GM15510 (cell line): ENCODE results near the gene SH3D19.

Source experiments
- POLR2A ChIP-seq: IDR thresholded peaks from 3 replicates; pipeline ENCODE4 v1.6.1; 2011; ENCODE audit warnings: borderline replicate concordance; ENCODE audit not compliant: insufficient read length; ENCODE audit errors: extremely low read depth

Gene SH3D19

DNA sequence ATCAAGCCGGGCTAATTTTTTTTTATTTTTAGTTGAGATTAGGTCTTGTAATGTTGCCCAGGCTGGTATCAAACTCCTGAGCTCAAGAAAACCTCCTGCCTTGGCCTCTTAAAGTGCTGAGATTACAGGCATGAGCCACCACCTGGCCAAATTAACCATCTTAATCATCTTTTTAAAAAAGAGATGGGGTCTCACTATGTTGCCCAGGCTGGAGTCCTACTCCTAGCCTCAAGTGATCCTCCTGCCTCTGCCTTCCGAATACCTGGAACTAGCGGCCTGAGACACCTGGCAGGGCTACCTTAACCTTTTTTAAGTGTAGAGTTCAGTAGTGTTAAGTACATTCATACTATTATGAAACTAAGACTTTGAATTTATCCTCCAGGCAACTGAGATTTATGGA lies 227.6 kb downstream of the SH3D19 start:
- no peak for TF ChIP-seq POLR2A

- TF ChIP-seq POLR2A, result no peak
These were observed 230.3 kb downstream of the SH3D19 start for GRCh38 chr4:151095142-151095541.

DNA sequence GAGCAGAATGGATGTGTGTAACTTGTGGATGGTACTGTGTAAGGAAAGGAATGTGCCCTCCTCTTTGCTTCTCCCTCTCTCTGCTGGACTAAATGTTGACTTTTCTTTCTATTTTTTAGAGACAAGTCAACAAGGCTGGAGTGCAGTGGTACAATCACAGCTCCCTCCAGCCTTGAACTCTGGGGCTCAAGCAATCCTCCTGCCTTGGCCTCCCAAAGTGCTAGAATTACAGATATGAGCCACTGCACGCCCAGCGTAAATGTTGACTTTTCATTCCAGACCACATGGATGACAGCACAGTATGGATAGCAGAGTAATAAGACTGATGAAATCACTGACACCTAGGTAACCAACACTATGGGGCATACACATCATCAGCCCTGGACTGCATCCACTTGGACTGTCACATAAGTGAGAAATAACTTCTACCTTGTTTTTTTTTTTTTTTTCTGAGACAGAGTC lies 231.1 kb downstream of the SH3D19 start:
- TF ChIP-seq POLR2A, result no peak

GRCh38 chr4:151093203-151093602 lies 232.2 kb downstream of the SH3D19 start:
- TF ChIP-seq POLR2A, result no peak

- no peak for TF ChIP-seq POLR2A
These were observed 232.9 kb downstream of the SH3D19 start for GRCh38 chr4:151092488-151092887.

DNA sequence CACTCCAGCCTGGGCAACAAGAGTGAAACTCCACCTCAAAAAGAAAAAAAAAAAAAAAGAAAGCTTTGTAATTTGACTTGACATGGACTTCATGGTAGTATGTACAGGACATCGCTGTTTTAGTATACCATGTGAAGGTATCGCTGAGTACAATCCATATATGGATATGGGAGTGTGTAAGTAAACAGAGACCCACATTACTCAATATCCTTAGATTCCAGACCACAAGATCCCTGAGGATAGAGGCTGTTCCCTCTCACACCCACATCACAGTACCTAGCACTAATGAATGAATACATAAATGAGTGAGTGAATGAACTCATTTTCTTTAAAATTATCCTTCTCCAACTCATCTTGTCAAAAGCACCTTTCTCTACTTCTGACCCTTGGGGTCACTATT lies 234.4 kb downstream of the SH3D19 start:
- TF ChIP-seq POLR2A, result no peak

DNA sequence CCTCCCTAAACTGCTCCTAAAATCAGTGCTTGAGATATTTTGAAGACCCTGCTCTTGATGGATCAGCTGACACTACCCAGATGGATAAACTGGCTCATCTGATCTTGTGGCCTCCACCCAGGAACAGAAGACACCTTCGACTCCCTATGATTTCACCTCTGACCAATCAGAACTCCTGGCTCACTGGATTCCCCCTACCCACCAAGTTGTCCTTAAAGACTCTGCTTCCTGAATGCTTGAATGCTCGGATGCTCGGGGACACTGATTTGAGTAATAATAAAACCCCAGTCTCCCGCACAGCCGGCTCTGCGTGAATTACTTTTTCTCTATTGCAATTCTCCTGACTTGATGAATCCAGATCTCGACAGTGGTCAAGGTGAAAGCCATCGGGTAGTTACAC lies 237.9 kb downstream of the SH3D19 start:
- TF ChIP-seq POLR2A, result no peak

GRCh38 chr4:151074416-151074916 lies 250.9 kb downstream of the SH3D19 start:
- TF ChIP-seq POLR2A, result no peak
